Jurkat, Clone E6-1 (cell line): ENCODE data around the gene VWA5A.
A peak's percentile ranks its signal among the peaks of the same experiment; 100 is the strongest.
"Not testable (repeated sequence)": the region's sequence is repeated elsewhere in the genome, so short reads cannot be mapped to it uniquely, and the experiment has no call there.

ENCODE experiments used
- DNase-seq: peaks from one replicate; pipeline ENCODE4 v3.0.0-alpha.2; 2011; ENCODE audit warnings: low read depth, low spot score
- H3K4me3 ChIP-seq: 2 replicates; pipeline ENCODE4 v1.5.1; 2011; ENCODE audit warnings: mild to moderate bottlenecking, low read length, control low read depth, moderate library complexity

The VWA5A gene

GRCh38 chr11:124085997-124086846 lies 29.0 kb upstream of the VWA5A start:
- DNase-seq, result no peak
- no peak overlapping the region for H3K4me3 ChIP-seq

GRCh38 chr11:124090996-124091395 lies 24.3 kb upstream of the VWA5A start:
- H3K4me3 ChIP-seq, result no peak overlapping the region
- no peak for DNase-seq

GRCh38 chr11:124093330-124093729 lies 21.9 kb upstream of the VWA5A start:
- no peak for DNase-seq
- H3K4me3 ChIP-seq, result no peak overlapping the region

GRCh38 chr11:124094731-124095130 lies 20.5 kb upstream of the VWA5A start:
- H3K4me3 ChIP-seq, result no peak overlapping the region
- DNase-seq, result no peak

- no peak overlapping the region for H3K4me3 ChIP-seq
- no peak for DNase-seq
Observed at GRCh38 chr11:124096364-124096763, 18.9 kb upstream of the VWA5A start.

DNA sequence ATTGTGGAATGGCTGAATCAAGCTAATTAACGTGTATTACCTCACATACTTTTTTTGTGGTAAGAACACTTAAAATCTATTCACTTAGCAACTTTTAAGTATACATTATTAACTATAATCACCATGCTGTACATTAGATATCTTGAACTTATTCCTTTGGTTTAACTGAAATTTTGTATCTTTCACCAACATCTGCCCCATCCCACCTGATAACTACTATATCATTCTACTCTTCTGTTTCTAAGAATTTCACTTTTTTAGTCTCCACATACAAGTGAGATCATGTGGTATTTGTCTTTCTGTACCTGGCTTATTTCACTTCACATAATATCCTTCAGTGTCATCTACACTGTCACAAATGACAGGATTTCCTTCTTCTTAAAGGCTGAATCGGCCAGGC lies 17.1 kb upstream of the VWA5A start:
- DNase-seq, result no peak
- no peak overlapping the region for H3K4me3 ChIP-seq

GRCh38 chr11:124101737-124102136 lies 13.5 kb upstream of the VWA5A start:
- no peak for DNase-seq
- H3K4me3 ChIP-seq, result no peak overlapping the region

DNA sequence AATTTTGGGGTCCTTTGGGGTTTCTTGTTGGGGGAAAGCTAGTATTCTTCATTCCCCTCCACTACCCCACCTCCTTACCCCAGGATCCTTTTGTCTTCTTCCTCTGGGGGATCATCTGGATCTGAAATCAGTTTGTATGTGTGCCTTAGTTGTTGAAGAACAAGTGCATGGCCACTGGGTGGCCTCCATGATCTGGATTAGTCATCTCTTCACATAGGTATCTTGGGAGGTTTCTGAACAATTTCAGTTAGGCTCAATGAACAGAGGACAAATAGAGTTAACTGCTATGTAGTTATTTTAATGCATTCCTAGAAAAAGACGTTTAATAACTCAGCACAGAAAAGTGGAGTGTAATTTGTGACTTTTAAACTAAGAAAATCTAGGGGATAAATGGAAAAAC lies 7.1 kb upstream of the VWA5A start:
- peak; percentile 37 for DNase-seq
- H3K4me3 ChIP-seq, result no peak overlapping the region

DNA sequence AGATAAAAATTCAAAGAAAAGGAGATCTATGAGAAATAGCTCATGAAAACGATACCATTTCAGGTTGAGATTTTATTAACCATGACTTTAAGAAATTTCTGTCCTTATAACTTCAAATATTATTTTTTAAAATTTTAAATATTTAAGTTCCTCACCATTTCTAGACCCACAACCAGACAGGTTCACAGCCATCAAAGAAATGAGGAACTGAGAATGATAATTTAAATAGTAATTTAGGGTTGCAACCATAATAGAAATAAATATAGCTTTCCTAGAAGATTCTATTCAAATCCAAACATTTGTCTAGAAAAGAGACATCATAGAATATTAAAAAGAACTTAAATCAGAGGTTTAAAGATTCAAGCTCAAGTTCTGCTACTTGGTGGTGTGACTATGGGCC lies 5.9 kb upstream of the VWA5A start:
- no peak for DNase-seq
- no peak overlapping the region for H3K4me3 ChIP-seq

DNA sequence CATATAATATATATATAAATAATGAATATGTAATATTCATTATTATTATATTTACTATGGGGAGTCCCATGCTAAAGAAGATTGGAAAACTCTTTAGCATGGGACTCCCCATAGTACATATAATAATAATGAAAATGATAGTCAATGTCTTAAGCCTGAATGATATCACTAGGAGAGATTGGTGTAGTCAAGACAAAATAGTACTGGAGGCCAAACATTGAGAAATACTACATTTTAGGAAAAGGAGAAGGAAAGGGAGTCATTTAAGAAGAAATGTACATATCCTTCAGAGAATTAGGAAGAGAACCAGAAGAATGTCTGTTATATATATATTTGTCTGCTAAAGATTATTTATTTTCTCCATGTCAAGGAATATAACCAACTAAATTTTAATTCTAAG lies 5.0 kb upstream of the VWA5A start:
- H3K4me3 ChIP-seq, result no peak overlapping the region
- DNase-seq, result no peak

- no peak overlapping the region for H3K4me3 ChIP-seq
- no peak for DNase-seq
Observed at GRCh38 chr11:124113890-124114289, 1.4 kb upstream of the VWA5A start.

DNA sequence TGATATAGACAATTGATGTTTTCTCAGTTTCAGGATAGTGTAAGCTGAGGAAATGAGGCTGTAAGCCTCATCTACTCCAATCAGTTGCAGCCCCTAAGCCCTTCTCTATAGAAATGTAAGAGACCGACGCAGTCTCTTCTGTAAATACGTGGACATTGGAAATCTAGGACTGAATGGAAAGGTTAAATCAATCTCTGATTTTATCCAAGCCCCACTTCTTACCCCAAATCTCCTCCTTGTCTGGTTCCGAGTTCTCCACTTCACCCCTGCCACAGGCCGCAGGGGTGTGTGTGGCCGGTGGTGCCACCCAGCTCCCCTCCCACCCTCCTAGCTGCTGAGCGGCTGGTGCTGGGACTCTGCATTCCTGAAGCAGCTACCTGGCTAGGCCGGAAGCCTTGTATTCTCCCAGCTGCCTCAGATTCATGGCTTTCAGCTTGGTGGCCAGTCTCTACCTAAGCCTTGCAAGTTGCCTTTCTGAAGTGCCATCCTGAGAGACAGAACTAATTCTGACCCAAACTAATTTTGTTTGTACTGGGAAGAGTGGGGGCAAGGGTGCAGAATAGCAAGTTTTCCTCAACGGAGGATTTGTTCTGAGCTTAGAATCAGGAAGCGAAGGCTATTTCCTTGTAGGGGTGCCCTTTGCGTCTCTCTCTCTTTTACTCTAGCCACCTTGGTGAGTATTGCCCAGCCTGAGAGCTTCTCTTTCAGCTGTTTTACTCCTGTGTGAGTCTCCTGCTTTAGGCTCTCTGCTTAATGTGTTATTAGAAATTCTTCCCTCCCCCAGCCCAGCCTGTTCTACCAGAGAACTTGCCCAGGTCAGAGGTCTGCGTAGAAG lies 749 bp downstream of the VWA5A start:
- peak overlapping the region; percentile 61 for H3K4me3 ChIP-seq
- no peak for DNase-seq

DNA sequence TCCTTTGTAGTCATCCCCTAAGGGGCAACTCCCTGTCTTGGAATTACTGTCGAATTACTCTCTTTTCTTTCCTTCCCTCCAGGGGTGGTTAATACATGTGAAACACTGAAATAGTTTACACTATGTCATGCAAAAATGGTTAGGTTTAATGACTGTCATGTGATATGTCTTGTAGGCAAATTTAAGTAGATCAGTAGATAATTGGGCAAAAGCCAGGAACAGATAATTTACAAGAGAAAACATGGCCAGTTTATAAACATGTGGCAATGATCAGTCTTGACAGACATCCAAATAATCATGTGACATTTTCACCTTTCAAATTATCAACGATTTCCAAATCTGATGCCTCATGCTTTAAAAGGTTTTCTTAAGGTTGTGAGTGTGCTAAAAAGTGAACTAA lies 3.9 kb downstream of the VWA5A start:
- no peak for DNase-seq

DNA sequence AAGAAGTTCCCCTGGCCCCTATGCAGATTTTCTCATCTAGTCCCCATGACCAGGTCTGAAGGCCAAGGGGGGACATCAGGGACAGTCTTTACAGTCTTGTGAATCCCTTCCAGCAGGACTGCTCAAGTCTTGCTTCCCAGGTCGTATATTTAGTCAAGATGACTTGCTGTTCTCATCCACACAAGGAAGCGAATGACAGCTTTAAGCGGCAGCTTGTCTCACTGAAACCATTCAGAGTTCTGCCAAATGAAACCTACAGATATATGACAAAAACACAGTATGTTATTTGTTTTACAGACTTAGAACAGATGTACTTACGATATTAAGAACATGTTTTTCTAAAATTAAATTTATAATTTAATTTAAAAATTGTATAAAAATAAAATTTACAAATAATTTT lies 5.6 kb downstream of the VWA5A start:
- DNase-seq, result no peak
- no peak overlapping the region for H3K4me3 ChIP-seq

More for the DNA sequence above, 3.9 kb downstream of the VWA5A start:
- H3K4me3 ChIP-seq, result no peak overlapping the region

GRCh38 chr11:124122123-124122522 lies 6.9 kb downstream of the VWA5A start:
- no peak for DNase-seq
- H3K4me3 ChIP-seq, result no peak overlapping the region

DNA sequence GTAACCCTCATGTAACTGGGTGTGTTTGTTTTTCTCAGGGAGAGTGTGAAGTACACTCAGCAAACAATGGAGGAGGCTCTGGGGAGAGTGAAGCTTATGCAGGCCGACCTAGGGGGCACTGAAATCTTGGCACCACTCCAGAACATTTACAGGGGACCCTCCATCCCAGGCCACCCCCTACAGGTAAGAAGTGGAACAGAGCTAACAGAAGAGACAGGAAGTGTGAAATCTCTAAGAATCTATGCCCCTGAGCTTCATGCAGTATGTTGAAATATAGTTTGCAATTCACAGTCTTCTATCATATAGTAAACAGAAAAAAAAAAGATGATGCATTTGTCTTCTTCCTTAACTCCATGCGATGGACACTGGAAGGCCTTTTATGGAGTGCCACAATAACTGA lies 8.4 kb downstream of the VWA5A start:
- DNase-seq, result peak; percentile 19
- H3K4me3 ChIP-seq, result no peak overlapping the region

GRCh38 chr11:124127134-124127533 lies 11.9 kb downstream of the VWA5A start:
- not testable (repeated sequence) for DNase-seq, H3K4me3 ChIP-seq

- H3K4me3 ChIP-seq, result no peak overlapping the region
- no peak for DNase-seq
Observed at GRCh38 chr11:124143034-124143433, 27.8 kb downstream of the VWA5A start.

- DNase-seq, result no peak
Observed at GRCh38 chr11:124147951-124148350, 32.7 kb downstream of the VWA5A start.

GRCh38 chr11:124150684-124151083 lies 35.4 kb downstream of the VWA5A start:
- no peak for DNase-seq
- no peak overlapping the region for H3K4me3 ChIP-seq

More at GRCh38 chr11:124147951-124148350, 32.7 kb downstream of the VWA5A start:
- no peak overlapping the region for H3K4me3 ChIP-seq
